Activated T-cell treated with anti-CD3 and anti-CD28 coated beads, Interleukin-2, amount 50 U/mL, for 72 hours (primary cell): ENCODE measurements around the gene SKAP2. TPM values are rescaled to one million over a fixed set of nuclear protein-coding genes. Genes with fewer than 3 reads are reported as not detected.
A peak's percentile ranks its signal among the peaks of the same experiment; 100 is the strongest.

Experiments used
- ATAC-seq, 2 donors: fragments of 150-1000 bp; cut with Tn5 transposase; replicated peaks in 1 of 2; 2 replicates each; pipeline ENCODE4 v1.10.0; 2021; ENCODE audit warnings: moderate library complexity in 2 of 2, mild to moderate bottlenecking in 1 of 2
- DNase-seq, 2 donors: peaks; one replicate each; pipeline ENCODE4 v3.0.0; 2021 to 2022; ENCODE audit warnings: mixed read lengths in 1 of 2
- H3K27ac Mint-ChIP-seq: one replicate; pipeline ENCODE4 v1.8.0; 2022; ENCODE audit warnings: mild to moderate bottlenecking, moderate library complexity, mixed read lengths
- H3K27me3 Mint-ChIP-seq: one replicate; pipeline ENCODE4 v1.8.0; 2022; ENCODE audit warnings: low read depth, mixed read lengths
- H3K36me3 Mint-ChIP-seq, 2 donors: one replicate each; pipeline ENCODE4 v1.8.0; 2022; ENCODE audit warnings: mixed read lengths in 2 of 2, mild to moderate bottlenecking in 1 of 2; ENCODE audit not compliant: insufficient read depth in 2 of 2
- H3K4me1 Mint-ChIP-seq: one replicate; pipeline ENCODE4 v1.8.0; 2022; ENCODE audit warnings: low read depth, mixed read lengths
- H3K4me3 Mint-ChIP-seq, 2 donors: one replicate each; pipeline ENCODE4 v1.8.0; 2022; ENCODE audit warnings: mild to moderate bottlenecking in 2 of 2, mixed read lengths in 2 of 2, moderate library complexity in 2 of 2
- H3K9me3 Mint-ChIP-seq, 2 donors: one replicate each; pipeline ENCODE4 v1.8.0; 2022; ENCODE audit warnings: mixed read lengths in 2 of 2
- total RNA-seq, 2 donors: library from RNA; stranded (reverse); gene quantifications; one replicate each; pipeline ENCODE4 v1.2.3, GENCODE V29; 2022

Gene SKAP2
- total RNA-seq, 2 donors from 2014 or later = 9.7 to 22.4 TPM

DNA sequence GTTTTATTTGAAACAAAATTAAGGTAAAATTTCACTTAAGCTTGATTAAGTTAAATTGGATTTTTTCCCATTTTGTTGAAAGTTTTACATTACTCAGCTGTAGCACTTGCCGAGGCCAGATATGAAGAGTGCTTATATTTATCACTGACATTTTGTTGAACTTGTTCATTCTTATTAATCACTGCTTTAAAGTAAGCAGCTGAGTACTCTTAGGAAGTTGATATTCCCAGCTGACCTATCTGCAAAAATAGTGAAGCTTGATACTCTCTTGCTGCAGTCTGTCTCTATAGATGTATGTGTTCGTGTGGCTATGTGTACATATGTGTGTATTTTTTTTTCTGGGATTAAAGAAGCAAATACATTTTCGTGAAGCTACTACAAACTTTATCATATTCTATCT, 150.0 kb downstream of the SKAP2 start:
- DNase-seq (no peak), ATAC-seq (no peak)
- Mint-ChIP-seq H3K27me3 (no peaks in the 10 kb centered on the region), H3K27ac (no peak overlapping the region), H3K9me3 (no peaks in the 10 kb centered on the region), H3K36me3 (no peaks in the 10 kb centered on the region), H3K4me3 (no peak overlapping the region), H3K4me1 (no peaks in the 10 kb centered on the region)

DNA sequence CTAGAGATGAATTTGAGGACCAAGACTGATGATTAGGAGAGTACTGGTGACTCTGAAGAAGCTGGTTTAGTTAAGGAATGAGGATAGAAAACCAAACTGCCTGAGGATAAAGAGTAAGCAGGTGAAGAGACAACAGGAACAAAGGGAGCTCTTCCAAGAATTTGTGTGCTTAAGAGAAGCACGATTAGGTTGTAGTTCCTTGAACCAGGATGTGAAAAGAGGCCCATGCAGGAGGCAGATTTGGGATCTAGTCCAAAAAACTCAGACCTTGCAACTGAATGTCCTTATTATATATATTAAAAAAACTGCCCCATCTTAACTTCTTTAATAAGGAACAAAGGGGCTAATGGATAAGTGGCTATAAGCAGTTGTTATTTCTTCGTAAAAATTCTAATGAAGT, 150.4 kb downstream of the SKAP2 start:
- Mint-ChIP-seq H3K4me3 (no peak overlapping the region), H3K27me3 (no peaks in the 10 kb centered on the region), H3K36me3 (no peaks in the 10 kb centered on the region), H3K4me1 (no peaks in the 10 kb centered on the region), H3K27ac (no peak overlapping the region), H3K9me3 (no peaks in the 10 kb centered on the region)
- no peak for ATAC-seq
- DNase-seq = no peak

DNA sequence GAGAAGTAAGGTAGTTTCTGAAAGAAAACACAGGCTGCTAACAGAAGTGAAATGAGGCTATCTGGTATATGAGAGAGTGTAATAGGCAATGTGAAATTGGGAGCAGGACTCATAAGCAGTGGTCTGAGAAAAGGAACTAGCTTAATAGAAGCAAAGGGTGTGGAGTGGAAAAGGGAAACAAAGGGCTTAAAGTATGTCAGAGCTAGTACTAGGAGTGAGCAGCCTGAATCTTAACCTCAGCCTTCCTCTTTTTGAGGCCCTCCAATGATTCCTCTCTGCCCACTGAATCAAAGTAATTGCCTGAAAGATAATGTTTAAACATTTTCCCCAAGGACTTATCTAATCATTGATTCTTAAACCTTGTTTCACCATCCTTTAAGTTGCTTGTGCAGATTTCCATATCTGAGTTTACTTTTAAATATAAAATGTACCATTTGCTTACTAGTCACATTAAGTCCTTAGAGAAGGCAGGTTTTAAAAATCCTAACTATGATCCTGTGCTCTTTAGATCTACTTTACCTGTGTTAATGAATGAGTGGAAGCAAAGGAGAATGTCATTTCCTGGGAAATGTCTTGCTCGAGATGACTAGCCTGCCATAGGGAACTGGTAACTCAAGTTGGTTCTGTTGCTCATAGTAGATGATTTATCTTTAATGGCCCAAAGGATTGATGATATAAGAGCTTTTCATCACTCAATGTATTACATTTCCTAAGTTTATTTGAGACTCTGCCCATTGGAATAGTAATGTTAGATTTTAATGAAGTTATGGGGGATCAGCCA, 155.0 kb downstream of the SKAP2 start:
- no peaks in the 10 kb centered on the region for H3K4me1 Mint-ChIP-seq
- H3K4me3 Mint-ChIP-seq = no peak overlapping the region
- DNase-seq = no peak
- H3K27me3 Mint-ChIP-seq = no peaks in the 10 kb centered on the region
- H3K36me3 Mint-ChIP-seq = no peaks in the 10 kb centered on the region
- no peaks in the 10 kb centered on the region for H3K9me3 Mint-ChIP-seq
- no peak overlapping the region for H3K27ac Mint-ChIP-seq
- ATAC-seq = no peak

DNA sequence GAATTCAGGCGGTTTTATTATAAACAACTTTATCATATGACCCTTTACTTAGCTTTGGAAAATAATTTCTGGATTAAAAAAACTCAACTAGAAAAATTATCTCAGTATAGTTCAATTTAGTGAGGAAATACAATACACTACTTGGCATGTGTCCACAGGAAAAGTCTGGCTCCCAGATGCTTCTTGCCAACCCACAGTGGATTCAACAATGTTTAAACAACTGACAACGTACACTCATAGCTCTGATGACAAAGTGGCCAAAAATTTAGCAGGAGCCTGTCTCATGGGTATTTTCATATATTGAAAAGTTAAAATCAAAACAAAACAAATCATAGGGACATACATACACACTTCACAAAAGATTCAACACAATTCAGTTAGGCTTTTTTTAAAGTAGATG, 158.8 kb downstream of the SKAP2 start:
- ATAC-seq (no peak), DNase-seq (no peak)
- Mint-ChIP-seq H3K27me3 (no peaks in the 10 kb centered on the region), H3K4me1 (no peaks in the 10 kb centered on the region), H3K9me3 (no peaks in the 10 kb centered on the region), H3K27ac (no peak overlapping the region), H3K4me3 (no peak overlapping the region), H3K36me3 (no peaks in the 10 kb centered on the region)

DNA sequence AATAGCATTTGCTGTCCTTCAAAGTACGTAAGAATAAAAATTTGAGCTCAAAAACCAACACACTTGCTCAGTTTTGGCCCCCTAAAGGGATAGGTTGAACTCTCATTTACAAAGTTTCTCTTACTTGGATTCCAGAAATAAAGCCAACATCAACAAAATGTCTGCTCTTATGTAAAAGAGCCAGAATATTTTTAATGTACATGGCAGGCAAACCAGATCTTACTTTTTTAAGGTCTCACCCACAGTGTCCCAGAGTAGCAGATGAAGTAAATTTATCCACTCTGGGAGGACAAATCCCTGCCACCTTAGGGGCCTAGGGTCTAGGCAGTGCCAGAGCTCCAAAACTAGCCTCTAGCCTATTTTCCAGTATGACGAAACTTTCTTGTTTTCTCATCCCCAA, 159.6 kb downstream of the SKAP2 start:
- no peak overlapping the region for H3K4me3 Mint-ChIP-seq
- no peaks in the 10 kb centered on the region for H3K4me1 Mint-ChIP-seq
- no peak overlapping the region for H3K27ac Mint-ChIP-seq
- no peaks in the 10 kb centered on the region for H3K9me3 Mint-ChIP-seq
- ATAC-seq (no peak), DNase-seq (no peak)
- no peaks in the 10 kb centered on the region for H3K36me3 Mint-ChIP-seq
- H3K27me3 Mint-ChIP-seq = no peaks in the 10 kb centered on the region

DNA sequence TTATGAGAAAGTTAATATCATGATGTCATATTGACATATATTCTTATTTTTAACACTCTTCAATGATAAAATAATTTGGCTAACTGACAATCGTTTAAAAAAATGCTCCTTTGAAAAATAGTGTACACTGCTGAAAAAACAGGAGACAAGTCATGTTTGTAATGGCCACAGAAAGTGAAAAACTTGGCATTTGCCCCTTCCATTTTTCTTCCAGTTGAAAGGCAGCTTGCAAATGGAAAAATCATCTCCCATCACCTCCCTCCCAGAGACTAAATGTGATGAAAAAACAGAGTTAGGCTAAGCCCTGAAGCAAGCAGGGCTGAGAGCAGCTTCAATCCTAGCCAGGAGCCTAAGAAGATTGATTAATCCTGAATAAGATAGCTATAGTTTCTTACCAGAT, 160.4 kb downstream of the SKAP2 start:
- Mint-ChIP-seq H3K9me3 (no peaks in the 10 kb centered on the region), H3K36me3 (no peaks in the 10 kb centered on the region), H3K27ac (no peak overlapping the region), H3K27me3 (no peaks in the 10 kb centered on the region), H3K4me3 (no peak overlapping the region), H3K4me1 (no peaks in the 10 kb centered on the region)
- no peak for ATAC-seq
- no peak for DNase-seq

DNA sequence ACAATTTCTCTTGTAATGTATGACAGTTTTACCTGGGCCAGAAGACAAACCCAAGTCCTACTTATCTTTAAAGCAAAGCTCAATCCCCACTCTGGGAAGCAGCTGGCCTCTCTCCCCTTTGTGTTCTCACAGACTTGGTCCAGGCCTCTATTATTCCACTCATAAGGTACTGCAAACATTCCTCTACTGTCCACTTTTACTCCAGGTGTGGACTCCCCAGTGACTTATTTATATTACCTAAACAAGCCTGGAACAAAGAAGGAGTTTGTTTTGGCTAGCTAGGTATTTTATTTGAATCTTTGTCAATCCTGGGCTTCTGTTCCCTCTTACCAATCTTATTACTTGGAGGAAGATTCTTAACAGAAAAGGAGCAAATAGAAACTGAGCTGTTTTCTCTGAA, 163.5 kb downstream of the SKAP2 start:
- Mint-ChIP-seq H3K9me3 (no peaks in the 10 kb centered on the region), H3K4me1 (no peaks in the 10 kb centered on the region)

DNA sequence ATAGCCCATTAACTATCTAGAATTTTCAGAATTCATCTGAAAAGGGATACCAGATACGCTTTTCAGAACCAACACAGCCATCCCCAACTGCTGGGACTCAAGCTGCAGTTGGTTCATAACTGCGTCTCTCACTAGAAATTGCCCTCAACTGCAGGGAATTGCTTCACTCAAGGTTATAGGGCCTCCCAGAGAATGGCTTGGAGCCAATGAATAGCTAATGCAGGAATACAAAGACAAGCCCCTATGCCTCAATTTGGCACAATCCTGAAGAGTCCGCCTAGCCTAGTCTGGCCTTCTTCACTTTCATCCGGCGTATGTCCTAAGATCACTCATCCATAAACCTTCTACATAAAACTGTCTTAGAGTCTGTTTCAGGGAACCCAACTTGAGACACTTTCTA, 164.0 kb downstream of the SKAP2 start:
- H3K27me3 Mint-ChIP-seq = no peaks in the 10 kb centered on the region
- no peaks in the 10 kb centered on the region for H3K9me3 Mint-ChIP-seq
- H3K27ac Mint-ChIP-seq = peak overlapping the region; percentile 60
- H3K36me3 Mint-ChIP-seq = no peaks in the 10 kb centered on the region
- DNase-seq (no peak), ATAC-seq (no peak)
- no peak overlapping the region for H3K4me3 Mint-ChIP-seq
- H3K4me1 Mint-ChIP-seq = no peaks in the 10 kb centered on the region

More for the DNA sequence above, 163.5 kb downstream of the SKAP2 start:
- H3K27me3 Mint-ChIP-seq = no peaks in the 10 kb centered on the region
- ATAC-seq (no peak), DNase-seq (no peak)
- H3K36me3 Mint-ChIP-seq = no peaks in the 10 kb centered on the region
- H3K4me3 Mint-ChIP-seq = no peak overlapping the region
- H3K27ac Mint-ChIP-seq = peak overlapping the region; percentile 60

DNA sequence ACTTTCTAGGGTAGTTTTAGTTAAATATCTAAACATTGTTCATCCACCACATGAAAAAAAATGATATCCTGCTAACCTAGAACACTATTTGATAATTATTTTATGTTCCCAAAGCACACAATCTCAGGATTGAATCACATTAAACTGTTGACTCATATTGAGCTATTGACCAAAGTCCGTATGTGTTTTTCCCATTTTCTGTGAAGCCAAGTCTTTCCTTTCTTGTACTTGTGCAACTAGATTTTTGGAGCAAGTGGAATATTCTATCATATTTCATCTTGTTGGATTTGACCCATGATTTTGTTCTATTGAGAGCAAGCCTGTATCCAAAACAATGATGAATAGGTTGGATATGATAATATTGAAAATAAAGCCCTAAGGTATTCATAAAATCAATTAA, 164.6 kb downstream of the SKAP2 start:
- ATAC-seq (no peak), DNase-seq (no peak)
- Mint-ChIP-seq H3K36me3 (no peaks in the 10 kb centered on the region), H3K27ac (no peak overlapping the region), H3K9me3 (no peaks in the 10 kb centered on the region), H3K4me1 (no peaks in the 10 kb centered on the region), H3K27me3 (no peaks in the 10 kb centered on the region), H3K4me3 (no peak overlapping the region)

DNA sequence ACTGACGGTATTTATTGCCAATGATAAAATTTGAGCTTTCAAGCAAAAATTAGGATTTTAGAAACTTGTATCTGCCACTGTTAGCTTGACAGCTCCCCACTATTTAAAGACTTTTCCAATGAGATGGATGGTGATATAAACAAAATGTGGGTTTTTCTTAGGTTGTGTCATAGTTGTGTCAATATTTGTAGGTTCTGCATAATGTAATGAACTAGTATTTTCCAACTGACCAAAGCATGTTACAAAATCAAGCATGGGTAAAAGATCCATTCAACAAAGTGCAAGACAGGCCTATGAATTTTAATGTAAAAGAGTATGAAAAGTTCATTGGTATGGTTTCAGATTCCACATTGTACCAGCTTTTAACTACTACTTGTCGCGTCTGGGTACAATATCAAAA, 165.6 kb downstream of the SKAP2 start:
- DNase-seq (no peak), ATAC-seq (no peak)
- Mint-ChIP-seq H3K36me3 (no peaks in the 10 kb centered on the region), H3K9me3 (no peaks in the 10 kb centered on the region), H3K4me3 (no peak overlapping the region), H3K27ac (no peak overlapping the region), H3K4me1 (no peaks in the 10 kb centered on the region), H3K27me3 (no peaks in the 10 kb centered on the region)

DNA sequence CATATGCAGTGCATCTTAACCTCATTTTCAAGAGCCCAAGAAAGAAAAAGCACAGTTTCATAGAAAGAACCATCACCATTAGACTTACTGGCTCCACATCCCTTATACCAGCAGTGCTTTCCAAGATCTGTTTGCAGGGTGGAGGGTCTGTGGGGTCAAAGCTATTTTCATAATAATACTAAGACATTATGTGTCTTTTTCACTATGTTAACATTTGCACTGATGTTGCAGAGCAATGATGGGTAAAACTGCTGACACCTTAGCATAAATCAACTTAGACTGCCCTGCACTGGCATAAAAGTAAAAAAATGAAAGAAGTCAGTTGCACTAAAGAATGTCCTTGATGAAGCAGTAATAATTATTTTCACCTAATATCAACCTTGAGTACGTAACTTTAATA, 166.2 kb downstream of the SKAP2 start:
- Mint-ChIP-seq H3K27me3 (no peaks in the 10 kb centered on the region), H3K4me3 (no peak overlapping the region), H3K9me3 (no peaks in the 10 kb centered on the region)

DNA sequence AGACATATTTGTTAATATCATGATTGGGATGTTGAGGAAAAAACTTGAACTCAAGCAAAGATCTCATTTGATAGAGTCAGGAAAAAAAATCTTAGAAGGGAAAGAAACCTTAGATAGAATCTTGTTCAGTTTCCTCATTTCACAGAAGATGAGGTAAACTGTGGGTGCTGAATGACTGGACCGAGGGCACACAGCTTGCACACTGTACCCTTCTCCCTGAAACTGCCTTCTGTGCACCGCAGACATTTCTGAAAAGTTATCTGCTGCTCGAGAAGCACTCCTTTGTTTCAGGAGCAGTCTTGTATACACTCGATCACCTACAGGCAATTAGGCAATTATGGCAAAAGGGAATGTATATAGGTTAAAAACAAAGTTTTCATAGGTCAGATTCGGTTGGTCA, 167.4 kb downstream of the SKAP2 start:
- H3K27me3 Mint-ChIP-seq = no peaks in the 10 kb centered on the region
- ATAC-seq (peak; percentile 39 to 49), DNase-seq (no peak)
- no peaks in the 10 kb centered on the region for H3K9me3 Mint-ChIP-seq
- no peak overlapping the region for H3K27ac Mint-ChIP-seq
- H3K4me1 Mint-ChIP-seq = no peaks in the 10 kb centered on the region
- H3K36me3 Mint-ChIP-seq = no peaks in the 10 kb centered on the region
- H3K4me3 Mint-ChIP-seq = no peak overlapping the region

More for the DNA sequence above, 166.2 kb downstream of the SKAP2 start:
- Mint-ChIP-seq H3K27ac (no peak overlapping the region), H3K36me3 (no peaks in the 10 kb centered on the region), H3K4me1 (no peaks in the 10 kb centered on the region)
- no peak for ATAC-seq
- DNase-seq = no peak

DNA sequence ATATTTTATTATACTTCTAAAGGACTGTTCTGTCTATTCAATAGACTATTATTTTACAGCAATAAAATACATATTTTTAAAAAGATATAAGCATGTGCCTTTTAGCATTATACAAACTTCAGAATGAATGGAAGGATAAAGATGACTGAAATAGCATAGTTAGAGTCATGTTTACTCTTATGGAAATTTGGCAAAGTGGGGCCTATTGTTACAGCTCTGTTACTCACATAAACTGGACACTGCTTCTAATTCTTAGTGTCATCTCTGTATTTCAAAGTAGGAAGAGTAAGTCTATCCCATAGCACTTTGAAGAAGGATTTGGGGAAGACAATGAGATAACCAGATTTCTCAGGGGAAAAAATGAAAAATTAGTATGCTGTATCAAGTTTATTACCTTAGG, 168.2 kb downstream of the SKAP2 start:
- Mint-ChIP-seq H3K27ac (no peak overlapping the region), H3K4me3 (no peak overlapping the region), H3K27me3 (no peaks in the 10 kb centered on the region), H3K4me1 (no peaks in the 10 kb centered on the region), H3K36me3 (no peaks in the 10 kb centered on the region), H3K9me3 (no peaks in the 10 kb centered on the region)
- DNase-seq (no peak), ATAC-seq (no peak)

DNA sequence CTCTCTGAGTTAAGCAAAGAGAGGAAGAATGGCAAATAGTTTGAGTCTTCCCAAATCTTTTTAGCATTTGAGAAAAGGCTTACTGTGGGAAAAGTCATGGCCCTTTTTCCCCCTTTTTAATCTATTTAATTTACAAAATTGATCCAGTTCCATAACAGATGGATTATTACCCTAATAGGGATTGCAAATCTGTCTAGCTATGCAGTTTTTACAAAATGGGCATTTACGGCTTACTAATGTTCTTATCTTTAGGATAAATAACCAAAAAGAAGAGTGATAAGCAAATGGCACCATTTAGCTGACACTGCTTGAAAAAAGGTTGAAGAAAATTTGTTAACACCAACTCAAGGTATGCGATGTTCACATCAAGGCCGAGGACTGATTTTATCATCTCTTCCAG, 169.7 kb downstream of the SKAP2 start:
- Mint-ChIP-seq H3K36me3 (no peaks in the 10 kb centered on the region), H3K27me3 (no peaks in the 10 kb centered on the region), H3K9me3 (no peaks in the 10 kb centered on the region), H3K4me1 (no peaks in the 10 kb centered on the region), H3K27ac (no peak overlapping the region), H3K4me3 (no peak overlapping the region)
- DNase-seq = no peak
- ATAC-seq = no peak
